Measurements from ENCODE around the gene NOXA1. TPM values are rescaled to one million over a fixed set of nuclear protein-coding genes. Genes with fewer than 3 reads are reported as not detected.

Gene NOXA1
- total RNA-seq, 1 donor from 2014 or later = 16.3 TPM

DNA sequence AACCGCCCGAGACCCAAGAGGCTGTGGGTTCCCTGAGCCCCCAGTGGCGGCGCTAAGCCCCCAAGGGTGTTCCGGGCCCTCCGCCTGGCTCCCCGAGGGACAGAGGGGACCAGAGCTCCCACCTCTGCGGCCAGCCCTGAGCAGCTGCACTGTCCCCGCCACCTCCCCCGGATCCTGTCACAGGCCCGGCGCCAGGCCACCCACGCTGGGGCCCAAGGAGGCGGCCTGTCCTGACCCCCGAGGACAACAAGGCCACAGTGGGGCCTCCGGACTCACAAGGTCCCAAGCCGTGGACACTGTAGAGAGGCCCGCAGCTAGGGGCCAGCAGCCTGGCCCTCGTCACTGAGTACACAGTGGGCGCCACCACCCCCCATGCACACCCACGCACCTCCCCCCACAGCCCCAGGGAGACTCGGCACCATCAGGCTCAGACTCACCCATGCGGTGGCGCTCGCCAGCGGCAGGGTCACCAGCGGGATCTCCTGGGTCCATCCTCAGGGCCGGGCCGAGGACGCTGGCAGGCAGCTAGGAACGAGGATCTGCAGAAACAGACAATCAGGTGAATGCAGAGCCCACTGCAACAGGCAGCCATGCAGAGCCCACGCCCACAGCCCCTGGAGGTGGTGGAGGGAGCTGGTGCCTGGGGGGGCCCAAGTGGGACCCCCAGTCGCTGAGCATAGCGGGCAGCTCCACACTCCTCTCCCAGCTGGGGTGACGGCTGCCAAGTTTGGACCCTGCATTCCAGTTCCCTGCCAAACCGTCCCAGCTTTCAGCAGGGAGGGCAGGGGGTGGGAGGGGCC lies 28.1 kb upstream of the NOXA1 start:
- H3K4me1 Mint-ChIP-seq (ENCODE audit: low read depth) = no peaks in the 10 kb centered on the region
- H3K27me3 Mint-ChIP-seq = no peaks in the 10 kb centered on the region
- no peaks in the 10 kb centered on the region for H3K9me3 Mint-ChIP-seq (ENCODE audit: low read depth)
- no peak overlapping the region for H3K27ac Mint-ChIP-seq
- TF ChIP-seq, protein P1, sequence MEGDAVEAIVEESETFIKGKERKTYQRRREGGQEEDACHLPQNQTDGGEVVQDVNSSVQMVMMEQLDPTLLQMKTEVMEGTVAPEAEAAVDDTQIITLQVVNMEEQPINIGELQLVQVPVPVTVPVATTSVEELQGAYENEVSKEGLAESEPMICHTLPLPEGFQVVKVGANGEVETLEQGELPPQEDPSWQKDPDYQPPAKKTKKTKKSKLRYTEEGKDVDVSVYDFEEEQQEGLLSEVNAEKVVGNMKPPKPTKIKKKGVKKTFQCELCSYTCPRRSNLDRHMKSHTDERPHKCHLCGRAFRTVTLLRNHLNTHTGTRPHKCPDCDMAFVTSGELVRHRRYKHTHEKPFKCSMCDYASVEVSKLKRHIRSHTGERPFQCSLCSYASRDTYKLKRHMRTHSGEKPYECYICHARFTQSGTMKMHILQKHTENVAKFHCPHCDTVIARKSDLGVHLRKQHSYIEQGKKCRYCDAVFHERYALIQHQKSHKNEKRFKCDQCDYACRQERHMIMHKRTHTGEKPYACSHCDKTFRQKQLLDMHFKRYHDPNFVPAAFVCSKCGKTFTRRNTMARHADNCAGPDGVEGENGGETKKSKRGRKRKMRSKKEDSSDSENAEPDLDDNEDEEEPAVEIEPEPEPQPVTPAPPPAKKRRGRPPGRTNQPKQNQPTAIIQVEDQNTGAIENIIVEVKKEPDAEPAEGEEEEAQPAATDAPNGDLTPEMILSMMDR (IDR thresholded peaks at IDR 0.05; ENCODE audit: unreplicated experiment) = no peak
- peaks cover 8% of the 10 kb centered on the region for H3K36me3 Mint-ChIP-seq (ENCODE audit: insufficient read depth)
- no peak overlapping the region for H3K4me3 Mint-ChIP-seq (ENCODE audit: low read depth)
- no peak for DNase-seq (ENCODE audit: low spot score, unreplicated experiment)

DNA sequence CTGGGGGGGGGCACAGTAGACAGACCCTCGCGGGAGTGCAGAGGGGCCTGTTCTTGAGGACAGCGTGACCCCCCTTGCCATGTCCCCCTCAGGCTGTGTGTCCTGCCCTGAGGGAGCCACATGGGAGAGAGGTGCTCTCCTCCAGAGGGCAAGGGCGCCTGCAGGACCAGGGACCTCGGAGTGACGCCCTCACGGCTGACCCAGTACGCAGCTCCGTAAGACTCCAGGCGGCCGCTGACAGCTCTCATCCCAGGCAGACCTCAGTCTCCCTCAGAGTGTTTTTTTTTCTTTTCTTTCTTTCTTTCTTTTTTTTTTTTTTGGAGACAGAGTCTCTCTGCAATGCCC lies 27.6 kb upstream of the NOXA1 start:
- Mint-ChIP-seq H3K27ac (no peak overlapping the region), H3K4me1 (ENCODE audit: low read depth) (no peaks in the 10 kb centered on the region), H3K27me3 (no peaks in the 10 kb centered on the region), H3K9me3 (ENCODE audit: low read depth) (no peaks in the 10 kb centered on the region), H3K4me3 (ENCODE audit: low read depth) (no peak overlapping the region), H3K36me3 (ENCODE audit: insufficient read depth) (peaks cover 11% of the 10 kb centered on the region)
- no peak for DNase-seq (ENCODE audit: low spot score, unreplicated experiment)
- TF ChIP-seq, protein P1 (IDR thresholded peaks at IDR 0.05; ENCODE audit: unreplicated experiment) = no peak

DNA sequence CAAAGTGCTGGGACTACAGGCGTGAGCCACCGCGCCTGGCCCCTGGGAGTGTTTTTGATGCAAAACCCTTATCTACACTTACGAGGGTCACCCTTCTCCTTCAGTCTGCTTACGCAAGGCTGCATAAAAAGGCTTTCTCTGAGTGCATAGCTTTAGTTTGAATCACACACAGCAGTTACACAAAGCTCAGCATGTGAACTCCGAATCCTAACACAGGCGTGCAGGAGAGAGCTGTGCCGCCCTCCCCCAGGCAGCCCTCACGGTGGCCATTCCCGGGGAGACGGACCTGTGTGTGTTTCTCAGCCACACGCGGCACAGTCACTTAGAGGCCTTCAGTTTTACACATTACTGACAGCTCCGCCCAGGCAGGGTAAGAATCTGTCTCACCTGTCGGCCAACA lies 27.0 kb upstream of the NOXA1 start:
- no peaks in the 10 kb centered on the region for H3K27me3 Mint-ChIP-seq
- TF ChIP-seq, protein P1 (IDR thresholded peaks at IDR 0.05; ENCODE audit: unreplicated experiment) = no peak
- H3K36me3 Mint-ChIP-seq (ENCODE audit: insufficient read depth) = peaks cover 11% of the 10 kb centered on the region
- no peaks in the 10 kb centered on the region for H3K4me1 Mint-ChIP-seq (ENCODE audit: low read depth)
- DNase-seq (ENCODE audit: low spot score, unreplicated experiment) = no peak
- no peak overlapping the region for H3K27ac Mint-ChIP-seq
- H3K9me3 Mint-ChIP-seq (ENCODE audit: low read depth) = no peaks in the 10 kb centered on the region
- no peak overlapping the region for H3K4me3 Mint-ChIP-seq (ENCODE audit: low read depth)

DNA sequence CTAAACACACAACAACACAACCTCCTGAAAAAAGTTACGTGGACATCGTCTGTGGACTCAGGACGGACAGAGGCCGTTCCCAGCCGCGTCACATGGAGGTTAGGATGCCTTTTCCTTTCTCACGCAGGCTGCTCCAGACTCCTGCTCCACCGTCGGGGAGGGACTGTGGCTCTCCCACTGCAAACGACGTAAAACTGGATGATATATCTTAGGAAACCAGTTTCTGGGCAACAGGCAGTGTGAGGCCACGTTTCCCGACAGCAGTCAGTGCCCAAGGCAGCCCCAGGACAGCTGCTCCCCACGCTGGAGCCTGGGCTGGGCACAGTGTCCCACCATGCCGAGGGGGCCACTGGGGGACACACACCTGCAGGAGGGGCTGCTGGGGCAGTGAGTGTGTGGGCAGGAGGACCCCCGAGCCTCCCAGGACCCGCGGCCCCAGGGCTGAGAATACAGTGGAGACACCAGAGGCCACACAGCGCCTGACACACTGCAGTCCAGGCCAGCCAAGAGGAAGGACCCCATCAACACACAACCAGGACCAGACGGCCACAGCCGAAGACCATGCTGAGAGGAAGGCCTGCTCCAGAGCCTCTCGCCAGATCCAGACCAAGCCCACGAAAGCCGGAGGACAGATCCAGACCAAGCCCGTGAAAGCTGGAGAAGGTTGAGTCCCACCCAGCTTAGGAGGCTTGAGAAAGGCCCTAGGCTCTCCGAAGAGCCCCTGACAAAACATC lies 26.4 kb upstream of the NOXA1 start:
- DNase-seq (ENCODE audit: low spot score, unreplicated experiment) = no peak
- TF ChIP-seq, protein P1 (IDR thresholded peaks at IDR 0.05; ENCODE audit: unreplicated experiment) = no peak
- Mint-ChIP-seq H3K27ac (no peak overlapping the region), H3K4me3 (ENCODE audit: low read depth) (no peak overlapping the region), H3K9me3 (ENCODE audit: low read depth) (no peaks in the 10 kb centered on the region), H3K27me3 (no peaks in the 10 kb centered on the region), H3K36me3 (ENCODE audit: insufficient read depth) (peaks cover 12% of the 10 kb centered on the region), H3K4me1 (ENCODE audit: low read depth) (no peaks in the 10 kb centered on the region)

DNA sequence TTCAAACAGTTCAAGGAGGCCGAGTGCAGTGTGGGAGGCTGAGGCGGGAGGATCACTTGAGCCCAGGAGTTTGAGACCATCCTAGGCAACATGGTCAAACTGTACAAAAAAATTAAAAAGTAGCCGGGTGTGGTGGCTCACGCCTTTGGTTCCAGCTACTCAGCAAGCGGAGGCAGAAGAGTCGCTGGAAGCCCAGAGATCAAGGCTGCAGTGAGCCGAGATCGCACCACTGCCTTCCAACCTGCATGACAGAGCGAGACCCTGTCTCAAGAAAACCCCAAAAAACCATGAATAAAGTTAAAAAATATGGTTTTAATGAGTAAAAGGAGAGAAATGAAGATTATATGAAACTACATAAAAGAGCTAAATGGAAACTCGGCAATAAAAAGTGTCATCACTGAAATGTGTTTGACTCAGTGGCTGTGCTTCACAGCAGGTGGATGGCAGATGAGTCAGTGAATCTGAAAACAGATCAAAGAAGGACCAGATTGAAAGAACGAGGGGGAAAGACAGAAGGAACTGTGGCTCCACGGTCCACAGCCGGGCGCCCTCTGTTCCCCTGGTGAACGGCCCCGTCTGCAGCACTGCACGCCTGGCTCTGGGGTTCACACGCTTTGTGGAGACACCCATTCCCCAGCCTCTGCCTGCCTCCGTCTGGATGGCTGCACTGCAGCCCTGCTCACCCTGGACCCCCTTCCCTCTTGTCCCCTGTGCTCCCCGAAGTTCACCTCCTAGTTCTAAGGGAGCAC lies 25.3 kb upstream of the NOXA1 start:
- no peaks in the 10 kb centered on the region for H3K4me1 Mint-ChIP-seq (ENCODE audit: low read depth)
- DNase-seq (ENCODE audit: low spot score, unreplicated experiment) = no peak
- H3K36me3 Mint-ChIP-seq (ENCODE audit: insufficient read depth) = peaks cover 19% of the 10 kb centered on the region
- no peak overlapping the region for H3K27ac Mint-ChIP-seq
- TF ChIP-seq, protein P1 (IDR thresholded peaks at IDR 0.05; ENCODE audit: unreplicated experiment) = no peak
- no peaks in the 10 kb centered on the region for H3K27me3 Mint-ChIP-seq
- peaks cover 4% of the 10 kb centered on the region for H3K9me3 Mint-ChIP-seq (ENCODE audit: low read depth)
- H3K4me3 Mint-ChIP-seq (ENCODE audit: low read depth) = no peak overlapping the region

Measured in progenitor cell of endocrine pancreas (in vitro differentiated cells).